ENCODE data around the gene ARHGAP15. TPM values are rescaled to one million over a fixed set of nuclear protein-coding genes. Genes with fewer than 3 reads are reported as not detected.

The ARHGAP15 gene
- total and polyA plus RNA-seq, 2 experiments from 2014 or later: not detected

DNA sequence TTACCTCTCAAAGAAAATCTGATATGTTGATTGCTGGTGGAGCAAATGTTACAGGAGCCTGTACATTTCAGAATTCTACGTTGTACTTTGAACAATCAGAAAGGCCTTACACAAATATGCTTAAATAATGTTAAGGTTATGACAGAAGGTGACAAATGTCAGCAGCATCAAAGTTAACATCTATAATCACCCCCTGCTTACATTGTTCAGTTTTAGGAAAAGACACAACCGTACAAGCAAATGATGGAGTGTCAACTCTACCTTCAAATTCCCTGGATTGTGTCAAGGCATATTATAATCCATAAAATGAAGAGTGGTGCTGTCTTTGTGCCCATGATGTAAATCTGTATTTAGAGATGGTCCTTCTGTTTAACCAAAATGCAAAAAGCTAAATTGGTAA lies 465.5 kb downstream of the ARHGAP15 start:
- Histone ChIP-seq H2AFZ (no peak overlapping the region), H3K36me3 (ENCODE audit: low read depth) (no peaks in the 10 kb centered on the region), H4K20me1 (ENCODE audit: insufficient read depth) (no peaks in the 10 kb centered on the region), H3K9me3 (ENCODE audit: low read depth) (no peaks in the 10 kb centered on the region), H3K4me2 (ENCODE audit: unreplicated experiment) (no peak overlapping the region), H3K9ac (no peak overlapping the region), H3F3A (ENCODE audit: insufficient read depth) (no peaks in the 10 kb centered on the region), H3K9me2 (ENCODE audit: insufficient read depth) (no peaks in the 10 kb centered on the region), H3K4me3 (no peak overlapping the region), H3K27ac (no peak overlapping the region), H3K4me1 (ENCODE audit: insufficient read depth) (no peaks in the 10 kb centered on the region), H3K79me2 (ENCODE audit: insufficient read depth) (no peaks in the 10 kb centered on the region), H3K27me3 (replicated peaks; ENCODE audit: insufficient read depth) (no peaks in the 10 kb centered on the region)
- 45 to 46% methylated on average over 2 of the region's 2 CpGs for WGBS, 2 experiments (ENCODE audit: low coverage in 1 of 2, low lambda C conversion rate in 2 of 2, missing lambda C conversion rate in 2 of 2)
- no peak for DNase-seq
- in situ Hi-C loops (cut with MboI): no loop called here
- no peak for TF ChIP-seq EZH2 (IDR thresholded peaks at IDR 0.05; ENCODE audit: insufficient read depth, poor library complexity, severe bottlenecking)
- no peak for TF ChIP-seq EZH2phosphoT487 (IDR thresholded peaks at IDR 0.05; ENCODE audit: insufficient read depth, low read depth)

DNA sequence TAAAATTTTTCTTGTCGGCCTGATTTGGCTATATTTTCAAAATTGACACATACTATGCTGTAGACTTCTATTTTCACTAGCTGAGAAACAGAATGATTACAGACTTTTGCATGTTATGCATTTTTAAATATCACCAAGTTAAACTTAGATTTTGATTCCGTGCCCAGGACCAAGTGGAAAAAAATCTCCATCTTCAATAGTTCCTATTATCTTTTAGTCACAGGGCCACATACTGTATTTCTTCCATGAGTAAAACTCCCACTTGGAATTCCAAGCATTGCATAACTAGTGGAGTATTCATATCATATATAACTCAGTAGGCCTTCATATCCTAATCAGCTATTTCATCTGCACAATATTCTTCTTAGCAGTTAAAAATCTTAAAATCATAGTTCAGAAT lies 470.9 kb downstream of the ARHGAP15 start:
- H3K4me2 ChIP-seq (ENCODE audit: unreplicated experiment): no peak overlapping the region
- no peaks in the 10 kb centered on the region for H3K4me1 ChIP-seq (ENCODE audit: insufficient read depth)
- H4K20me1 ChIP-seq (ENCODE audit: insufficient read depth): no peaks in the 10 kb centered on the region
- H2AFZ ChIP-seq: no peak overlapping the region
- in situ Hi-C loops (cut with MboI): no loop called here
- no peaks in the 10 kb centered on the region for H3K9me2 ChIP-seq (ENCODE audit: insufficient read depth)
- no peaks in the 10 kb centered on the region for H3K79me2 ChIP-seq (ENCODE audit: insufficient read depth)
- H3K27ac ChIP-seq: no peak overlapping the region
- H3K9me3 ChIP-seq (ENCODE audit: low read depth): no peaks in the 10 kb centered on the region
- 32 to 40% methylated on average over 2 of the region's 2 CpGs for WGBS, 2 experiments (ENCODE audit: low coverage in 1 of 2, low lambda C conversion rate in 2 of 2, missing lambda C conversion rate in 2 of 2)
- TF ChIP-seq EZH2 (IDR thresholded peaks at IDR 0.05; ENCODE audit: insufficient read depth, poor library complexity, severe bottlenecking) (no peak), EZH2phosphoT487 (IDR thresholded peaks at IDR 0.05; ENCODE audit: insufficient read depth, low read depth) (no peak)
- no peak overlapping the region for H3K9ac ChIP-seq
- H3K36me3 ChIP-seq (ENCODE audit: low read depth): no peaks in the 10 kb centered on the region
- DNase-seq: peak; percentile 34
- H3K4me3 ChIP-seq: no peak overlapping the region
- no peaks in the 10 kb centered on the region for H3K27me3 ChIP-seq (replicated peaks; ENCODE audit: insufficient read depth)
- H3F3A ChIP-seq (ENCODE audit: insufficient read depth): no peaks in the 10 kb centered on the region

DNA sequence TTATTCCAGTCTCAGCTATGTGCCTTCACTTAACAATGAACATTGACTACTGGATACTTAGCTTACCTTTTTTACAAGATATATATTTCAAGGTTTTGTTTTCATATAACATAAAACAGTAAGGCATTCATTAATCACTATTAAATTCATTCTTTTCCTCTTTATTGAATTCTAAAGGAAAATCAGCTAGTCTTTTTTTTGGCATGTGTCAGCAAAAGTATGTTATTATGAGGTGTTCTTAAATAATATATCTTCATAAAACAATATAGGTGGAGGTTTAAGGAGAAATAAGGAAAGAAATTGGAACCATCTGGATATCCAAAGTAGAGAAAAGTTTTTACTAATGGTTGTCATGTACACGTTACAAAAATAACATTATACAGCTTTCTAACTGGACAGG lies 472.6 kb downstream of the ARHGAP15 start:
- Histone ChIP-seq H3K9me2 (ENCODE audit: insufficient read depth) (no peaks in the 10 kb centered on the region), H3K4me2 (ENCODE audit: unreplicated experiment) (no peak overlapping the region), H3K4me1 (ENCODE audit: insufficient read depth) (no peaks in the 10 kb centered on the region), H3K9ac (no peak overlapping the region), H3F3A (ENCODE audit: insufficient read depth) (no peaks in the 10 kb centered on the region), H2AFZ (no peak overlapping the region), H4K20me1 (ENCODE audit: insufficient read depth) (no peaks in the 10 kb centered on the region), H3K4me3 (no peak overlapping the region), H3K36me3 (ENCODE audit: low read depth) (no peaks in the 10 kb centered on the region), H3K9me3 (ENCODE audit: low read depth) (no peaks in the 10 kb centered on the region), H3K27me3 (replicated peaks; ENCODE audit: insufficient read depth) (no peaks in the 10 kb centered on the region), H3K79me2 (ENCODE audit: insufficient read depth) (no peaks in the 10 kb centered on the region), H3K27ac (no peak overlapping the region)
- in situ Hi-C loops (cut with MboI): no loop called here
- no peak for TF ChIP-seq EZH2phosphoT487 (IDR thresholded peaks at IDR 0.05; ENCODE audit: insufficient read depth, low read depth)
- TF ChIP-seq EZH2 (IDR thresholded peaks at IDR 0.05; ENCODE audit: insufficient read depth, poor library complexity, severe bottlenecking): no peak
- no peak for DNase-seq
- WGBS, 2 experiments (ENCODE audit: low coverage in 1 of 2, low lambda C conversion rate in 2 of 2, missing lambda C conversion rate in 2 of 2): 63 to 71% methylated on average over 1 of the region's 1 CpG

DNA sequence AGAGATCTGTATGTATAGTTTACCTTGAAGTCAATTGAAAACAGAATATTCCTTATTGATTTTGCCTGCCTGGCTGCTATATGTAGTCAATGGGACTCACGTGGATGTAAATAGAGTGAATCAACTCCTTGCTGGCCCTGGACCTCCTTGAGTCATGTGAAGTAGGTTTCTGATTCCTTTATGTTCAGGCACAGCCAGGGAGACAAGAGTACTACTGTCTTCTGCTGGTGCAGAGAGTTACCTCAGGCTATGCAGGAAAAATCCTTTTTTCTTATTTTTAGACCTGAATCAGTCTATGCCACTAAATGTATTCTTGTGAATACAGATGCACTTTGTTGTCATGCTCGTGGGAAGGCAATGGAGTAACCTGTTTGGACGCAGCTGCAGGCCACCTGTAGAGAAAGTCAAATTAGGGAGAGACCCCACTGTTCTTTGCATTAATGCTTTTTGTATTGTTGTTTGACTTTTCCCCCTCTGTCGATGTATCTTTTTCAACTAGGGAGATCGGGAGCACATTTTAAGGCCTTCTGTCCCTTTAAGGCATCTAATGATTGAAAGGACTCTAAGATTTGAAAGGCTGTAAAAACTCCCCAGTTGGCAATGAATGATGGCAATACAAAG lies 473.9 kb downstream of the ARHGAP15 start:
- no peaks in the 10 kb centered on the region for H3K4me1 ChIP-seq (ENCODE audit: insufficient read depth)
- no peak overlapping the region for H3K9ac ChIP-seq
- no peaks in the 10 kb centered on the region for H3K27me3 ChIP-seq (replicated peaks; ENCODE audit: insufficient read depth)
- 67 to 74% methylated on average over 5 of the region's 5 CpGs for whole genome bisulfite sequencing, 2 experiments (ENCODE audit: low coverage in 1 of 2, low lambda C conversion rate in 2 of 2, missing lambda C conversion rate in 2 of 2)
- H4K20me1 ChIP-seq (ENCODE audit: insufficient read depth): no peaks in the 10 kb centered on the region
- H3K4me3 ChIP-seq: no peak overlapping the region
- no peaks in the 10 kb centered on the region for H3K9me3 ChIP-seq (ENCODE audit: low read depth)
- H3K79me2 ChIP-seq (ENCODE audit: insufficient read depth): no peaks in the 10 kb centered on the region
- no peaks in the 10 kb centered on the region for H3F3A ChIP-seq (ENCODE audit: insufficient read depth)
- H3K27ac ChIP-seq: no peak overlapping the region
- TF ChIP-seq EZH2 (IDR thresholded peaks at IDR 0.05; ENCODE audit: insufficient read depth, poor library complexity, severe bottlenecking) (no peak), EZH2phosphoT487 (IDR thresholded peaks at IDR 0.05; ENCODE audit: insufficient read depth, low read depth) (no peak)
- no peak overlapping the region for H3K4me2 ChIP-seq (ENCODE audit: unreplicated experiment)
- H3K9me2 ChIP-seq (ENCODE audit: insufficient read depth): no peaks in the 10 kb centered on the region
- in situ Hi-C loops (cut with MboI): no loop called here
- no peak overlapping the region for H2AFZ ChIP-seq
- DNase-seq: no peak
- H3K36me3 ChIP-seq (ENCODE audit: low read depth): no peaks in the 10 kb centered on the region
